ENCODE measurements around the gene ZNF496. TPM values are rescaled to one million over a fixed set of nuclear protein-coding genes. Genes with fewer than 3 reads are reported as not detected.

Gene ZNF496
- total and polyA plus RNA-seq, 9 of the 15 experiments (the other 6 are each of a cell fraction or from before 2014, with no cell fraction given): 4.3 to 54.0 (median 31.3) TPM

DNA sequence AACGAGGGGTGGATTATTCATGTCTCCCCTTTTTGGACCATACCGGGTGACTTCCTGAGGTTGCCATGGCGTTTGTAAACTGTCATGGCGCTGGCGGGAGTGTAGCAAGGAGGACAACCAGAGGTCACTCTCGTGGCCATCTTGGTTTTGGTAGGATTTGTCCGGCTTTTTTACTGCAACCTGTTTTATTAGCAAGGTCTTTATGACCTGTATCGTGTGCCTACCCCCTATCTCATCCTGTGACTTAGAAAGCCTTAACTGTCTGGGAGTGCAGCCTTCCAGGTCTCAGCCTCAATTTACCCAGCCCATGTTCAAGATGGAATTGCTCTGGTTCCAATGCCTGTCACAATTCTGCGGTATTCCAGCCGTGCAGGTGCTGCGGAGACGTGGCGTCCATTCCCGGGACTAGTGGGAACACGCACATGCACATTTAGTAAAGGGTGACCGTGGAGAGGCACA is 40.2 kb upstream of the ZNF496 start (continued):
- no peak for TF ChIP-seq FOXP1 (CRISPR knock-in tag; IDR thresholded peaks at IDR 0.05)
- TF ChIP-seq NEUROD1 (IDR thresholded peaks at IDR 0.05; ENCODE audit: borderline replicate concordance, low read depth, low read length, partially characterized antibody): no peak
- no peak for TF ChIP-seq ZNF644 (tag; IDR thresholded peaks at IDR 0.05; ENCODE audit: low read depth)
- TF ChIP-seq, protein P1, sequence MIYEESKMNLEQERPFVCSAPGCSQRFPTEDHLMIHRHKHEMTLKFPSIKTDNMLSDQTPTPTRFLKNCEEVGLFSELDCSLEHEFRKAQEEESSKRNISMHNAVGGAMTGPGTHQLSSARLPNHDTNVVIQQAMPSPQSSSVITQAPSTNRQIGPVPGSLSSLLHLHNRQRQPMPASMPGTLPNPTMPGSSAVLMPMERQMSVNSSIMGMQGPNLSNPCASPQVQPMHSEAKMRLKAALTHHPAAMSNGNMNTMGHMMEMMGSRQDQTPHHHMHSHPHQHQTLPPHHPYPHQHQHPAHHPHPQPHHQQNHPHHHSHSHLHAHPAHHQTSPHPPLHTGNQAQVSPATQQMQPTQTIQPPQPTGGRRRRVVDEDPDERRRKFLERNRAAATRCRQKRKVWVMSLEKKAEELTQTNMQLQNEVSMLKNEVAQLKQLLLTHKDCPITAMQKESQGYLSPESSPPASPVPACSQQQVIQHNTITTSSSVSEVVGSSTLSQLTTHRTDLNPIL (CRISPR knock-in tag; IDR thresholded peaks at IDR 0.05): no peak
- TF ChIP-seq, protein P2, sequence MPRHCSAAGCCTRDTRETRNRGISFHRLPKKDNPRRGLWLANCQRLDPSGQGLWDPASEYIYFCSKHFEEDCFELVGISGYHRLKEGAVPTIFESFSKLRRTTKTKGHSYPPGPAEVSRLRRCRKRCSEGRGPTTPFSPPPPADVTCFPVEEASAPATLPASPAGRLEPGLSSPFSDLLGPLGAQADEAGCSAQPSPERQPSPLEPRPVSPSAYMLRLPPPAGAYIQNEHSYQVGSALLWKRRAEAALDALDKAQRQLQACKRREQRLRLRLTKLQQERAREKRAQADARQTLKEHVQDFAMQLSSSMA (CRISPR knock-in tag; IDR thresholded peaks at IDR 0.05): no peak
- TF ChIP-seq, protein P3, sequence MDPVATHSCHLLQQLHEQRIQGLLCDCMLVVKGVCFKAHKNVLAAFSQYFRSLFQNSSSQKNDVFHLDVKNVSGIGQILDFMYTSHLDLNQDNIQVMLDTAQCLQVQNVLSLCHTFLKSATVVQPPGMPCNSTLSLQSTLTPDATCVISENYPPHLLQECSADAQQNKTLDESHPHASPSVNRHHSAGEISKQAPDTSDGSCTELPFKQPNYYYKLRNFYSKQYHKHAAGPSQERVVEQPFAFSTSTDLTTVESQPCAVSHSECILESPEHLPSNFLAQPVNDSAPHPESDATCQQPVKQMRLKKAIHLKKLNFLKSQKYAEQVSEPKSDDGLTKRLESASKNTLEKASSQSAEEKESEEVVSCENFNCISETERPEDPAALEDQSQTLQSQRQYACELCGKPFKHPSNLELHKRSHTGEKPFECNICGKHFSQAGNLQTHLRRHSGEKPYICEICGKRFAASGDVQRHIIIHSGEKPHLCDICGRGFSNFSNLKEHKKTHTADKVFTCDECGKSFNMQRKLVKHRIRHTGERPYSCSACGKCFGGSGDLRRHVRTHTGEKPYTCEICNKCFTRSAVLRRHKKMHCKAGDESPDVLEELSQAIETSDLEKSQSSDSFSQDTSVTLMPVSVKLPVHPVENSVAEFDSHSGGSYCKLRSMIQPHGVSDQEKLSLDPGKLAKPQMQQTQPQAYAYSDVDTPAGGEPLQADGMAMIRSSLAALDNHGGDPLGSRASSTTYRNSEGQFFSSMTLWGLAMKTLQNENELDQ (CRISPR knock-in tag; IDR thresholded peaks at IDR 0.05; ENCODE audit: borderline replicate concordance): no peak
- no peak for TF ChIP-seq EGR1 (conservative IDR thresholded peaks at IDR 0.05)
- TF ChIP-seq, protein P4, sequence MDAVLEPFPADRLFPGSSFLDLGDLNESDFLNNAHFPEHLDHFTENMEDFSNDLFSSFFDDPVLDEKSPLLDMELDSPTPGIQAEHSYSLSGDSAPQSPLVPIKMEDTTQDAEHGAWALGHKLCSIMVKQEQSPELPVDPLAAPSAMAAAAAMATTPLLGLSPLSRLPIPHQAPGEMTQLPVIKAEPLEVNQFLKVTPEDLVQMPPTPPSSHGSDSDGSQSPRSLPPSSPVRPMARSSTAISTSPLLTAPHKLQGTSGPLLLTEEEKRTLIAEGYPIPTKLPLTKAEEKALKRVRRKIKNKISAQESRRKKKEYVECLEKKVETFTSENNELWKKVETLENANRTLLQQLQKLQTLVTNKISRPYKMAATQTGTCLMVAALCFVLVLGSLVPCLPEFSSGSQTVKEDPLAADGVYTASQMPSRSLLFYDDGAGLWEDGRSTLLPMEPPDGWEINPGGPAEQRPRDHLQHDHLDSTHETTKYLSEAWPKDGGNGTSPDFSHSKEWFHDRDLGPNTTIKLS (IDR thresholded peaks at IDR 0.05; ENCODE audit: borderline replicate concordance, low read depth): no peak
- no peak for TF ChIP-seq NR4A1 (CRISPR knock-in tag; IDR thresholded peaks at IDR 0.05)
- TF ChIP-seq NR4A1 (tag; IDR thresholded peaks at IDR 0.05): peak; percentile 66; the same call in 1 of the 2 replicates
- no peak for TF ChIP-seq ZNF695 (CRISPR knock-in tag; IDR thresholded peaks at IDR 0.05)
- TF ChIP-seq, protein P5, sequence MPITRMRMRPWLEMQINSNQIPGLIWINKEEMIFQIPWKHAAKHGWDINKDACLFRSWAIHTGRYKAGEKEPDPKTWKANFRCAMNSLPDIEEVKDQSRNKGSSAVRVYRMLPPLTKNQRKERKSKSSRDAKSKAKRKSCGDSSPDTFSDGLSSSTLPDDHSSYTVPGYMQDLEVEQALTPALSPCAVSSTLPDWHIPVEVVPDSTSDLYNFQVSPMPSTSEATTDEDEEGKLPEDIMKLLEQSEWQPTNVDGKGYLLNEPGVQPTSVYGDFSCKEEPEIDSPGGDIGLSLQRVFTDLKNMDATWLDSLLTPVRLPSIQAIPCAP (CRISPR knock-in tag; IDR thresholded peaks at IDR 0.05; ENCODE audit: borderline replicate concordance): no peak
- TF ChIP-seq, protein P6, sequence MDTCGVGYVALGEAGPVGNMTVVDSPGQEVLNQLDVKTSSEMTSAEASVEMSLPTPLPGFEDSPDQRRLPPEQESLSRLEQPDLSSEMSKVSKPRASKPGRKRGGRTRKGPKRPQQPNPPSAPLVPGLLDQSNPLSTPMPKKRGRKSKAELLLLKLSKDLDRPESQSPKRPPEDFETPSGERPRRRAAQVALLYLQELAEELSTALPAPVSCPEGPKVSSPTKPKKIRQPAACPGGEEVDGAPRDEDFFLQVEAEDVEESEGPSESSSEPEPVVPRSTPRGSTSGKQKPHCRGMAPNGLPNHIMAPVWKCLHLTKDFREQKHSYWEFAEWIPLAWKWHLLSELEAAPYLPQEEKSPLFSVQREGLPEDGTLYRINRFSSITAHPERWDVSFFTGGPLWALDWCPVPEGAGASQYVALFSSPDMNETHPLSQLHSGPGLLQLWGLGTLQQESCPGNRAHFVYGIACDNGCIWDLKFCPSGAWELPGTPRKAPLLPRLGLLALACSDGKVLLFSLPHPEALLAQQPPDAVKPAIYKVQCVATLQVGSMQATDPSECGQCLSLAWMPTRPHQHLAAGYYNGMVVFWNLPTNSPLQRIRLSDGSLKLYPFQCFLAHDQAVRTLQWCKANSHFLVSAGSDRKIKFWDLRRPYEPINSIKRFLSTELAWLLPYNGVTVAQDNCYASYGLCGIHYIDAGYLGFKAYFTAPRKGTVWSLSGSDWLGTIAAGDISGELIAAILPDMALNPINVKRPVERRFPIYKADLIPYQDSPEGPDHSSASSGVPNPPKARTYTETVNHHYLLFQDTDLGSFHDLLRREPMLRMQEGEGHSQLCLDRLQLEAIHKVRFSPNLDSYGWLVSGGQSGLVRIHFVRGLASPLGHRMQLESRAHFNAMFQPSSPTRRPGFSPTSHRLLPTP (IDR thresholded peaks at IDR 0.05; ENCODE audit: borderline replicate concordance, extremely low read depth, insufficient read length): no peak
- TF ChIP-seq, protein P7, sequence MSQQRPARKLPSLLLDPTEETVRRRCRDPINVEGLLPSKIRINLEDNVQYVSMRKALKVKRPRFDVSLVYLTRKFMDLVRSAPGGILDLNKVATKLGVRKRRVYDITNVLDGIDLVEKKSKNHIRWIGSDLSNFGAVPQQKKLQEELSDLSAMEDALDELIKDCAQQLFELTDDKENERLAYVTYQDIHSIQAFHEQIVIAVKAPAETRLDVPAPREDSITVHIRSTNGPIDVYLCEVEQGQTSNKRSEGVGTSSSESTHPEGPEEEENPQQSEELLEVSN (IDR thresholded peaks at IDR 0.05; ENCODE audit: borderline replicate concordance in 1 of 2, extremely low read depth in 1 of 2, insufficient read depth in 1 of 2, insufficient read length in 1 of 2, low read depth in 1 of 2, low read length in 1 of 2, poor library complexity in 1 of 2, severe bottlenecking in 1 of 2): peak in 1 of 2 experiments; percentile 16
